H9 (cell line): ENCODE results near the gene GPR82. TPM values are rescaled to one million over a fixed set of nuclear protein-coding genes. Genes with fewer than 3 reads are reported as not detected.

Experiments used
- DNase-seq: peaks from one replicate; pipeline ENCODE4 v3.0.0-alpha.2; 2017
- H2AFZ ChIP-seq: one replicate; pipeline ENCODE4 v1.6.1; 2013; ENCODE audit warnings: mild to moderate bottlenecking, low read length, control low read depth, moderate library complexity
- H2AK5ac ChIP-seq: 2 replicates; pipeline ENCODE4 v1.6.1; 2013; ENCODE audit warnings: low read length, control low read depth, mixed read lengths; ENCODE audit not compliant: insufficient read length
- H2BK120ac ChIP-seq: one replicate; pipeline ENCODE4 v1.6.1; 2013; ENCODE audit warnings: low read depth, mild to moderate bottlenecking, low read length, control low read depth, inconsistent platforms; ENCODE audit not compliant: poor library complexity, severe bottlenecking
- H2BK12ac ChIP-seq: 2 replicates; pipeline ENCODE4 v1.6.1; 2013; ENCODE audit warnings: low read length, control low read depth, mixed read lengths, low read depth; ENCODE audit not compliant: insufficient read length
- H2BK15ac ChIP-seq: 2 replicates; pipeline ENCODE4 v1.6.1; 2013; ENCODE audit warnings: low read depth, low read length, control low read depth
- H2BK20ac ChIP-seq: one replicate; pipeline ENCODE4 v1.6.1; 2013; ENCODE audit warnings: low read depth, mild to moderate bottlenecking, low read length, control low read depth, inconsistent platforms; ENCODE audit not compliant: poor library complexity, severe bottlenecking
- H2BK5ac ChIP-seq: 2 replicates; pipeline ENCODE4 v1.6.1; 2013; ENCODE audit warnings: low read length, control low read depth, mixed read lengths; ENCODE audit not compliant: insufficient read length
- H3K14ac ChIP-seq: 2 replicates; pipeline ENCODE4 v1.6.1; 2013; ENCODE audit warnings: low read length, control low read depth; ENCODE audit not compliant: insufficient read depth
- H3K18ac ChIP-seq: 2 replicates; pipeline ENCODE4 v1.6.1; 2013; ENCODE audit warnings: low read depth, mild to moderate bottlenecking, mixed read lengths, low read length, control low read depth; ENCODE audit not compliant: insufficient read length
- H3K23ac ChIP-seq: 2 replicates; pipeline ENCODE4 v1.6.1; 2013; ENCODE audit warnings: low read length, control low read depth, mixed read lengths, low read depth; ENCODE audit not compliant: insufficient read length
- H3K23me2 ChIP-seq: 2 replicates; pipeline ENCODE4 v1.6.1; 2013; ENCODE audit warnings: low read depth, mild to moderate bottlenecking, mixed read lengths, low read length, control low read depth; ENCODE audit not compliant: insufficient read length, poor library complexity, severe bottlenecking
- H3K27ac ChIP-seq: 2 replicates; pipeline ENCODE4 v1.5.1; 2013; ENCODE audit warnings: low read length, control low read depth, mixed read lengths, low read depth; ENCODE audit not compliant: insufficient read length
- H3K27me3 ChIP-seq: 2 replicates; pipeline ENCODE4 v1.6.1; 2013; ENCODE audit warnings: low read length, control low read depth, inconsistent platforms; ENCODE audit not compliant: insufficient read depth
- H3K4ac ChIP-seq: 2 replicates; pipeline ENCODE4 v1.6.1; 2013; ENCODE audit warnings: low read depth, mild to moderate bottlenecking, control low read depth, inconsistent platforms, low read length, moderate library complexity
- H3K4me1 ChIP-seq: 2 replicates; pipeline ENCODE4 v1.6.1; 2013; ENCODE audit warnings: low read length, control low read depth, inconsistent platforms; ENCODE audit not compliant: insufficient read depth
- H3K4me2 ChIP-seq: 2 replicates; pipeline ENCODE4 v1.6.1; 2013; ENCODE audit warnings: low read length, control low read depth, mixed read lengths; ENCODE audit not compliant: insufficient read length, insufficient read depth
- H3K56ac ChIP-seq: 2 replicates; pipeline ENCODE4 v1.6.1; 2013; ENCODE audit warnings: low read depth, mild to moderate bottlenecking, mixed read lengths, low read length, control low read depth; ENCODE audit not compliant: insufficient read length
- H3K79me1 ChIP-seq: 2 replicates; pipeline ENCODE4 v1.6.1; 2013; ENCODE audit warnings: low read depth, mild to moderate bottlenecking, moderate library complexity, low read length, control low read depth, inconsistent platforms; ENCODE audit not compliant: insufficient read depth, poor library complexity, severe bottlenecking
- H3K79me2 ChIP-seq: 2 replicates; pipeline ENCODE4 v1.6.1; 2013; ENCODE audit warnings: low read length, control low read depth, inconsistent platforms; ENCODE audit not compliant: insufficient read depth
- H3K9ac ChIP-seq: 2 replicates; pipeline ENCODE4 v1.6.1; 2013; ENCODE audit warnings: low read length, control low read depth, mixed read lengths; ENCODE audit not compliant: insufficient read length; ENCODE audit errors: extremely low read depth
- H3K9me3 ChIP-seq: one replicate; pipeline ENCODE4 v1.6.1; 2013; ENCODE audit warnings: low read depth, low read length, inconsistent platforms; ENCODE audit not compliant: control insufficient read depth
- H3T11ph ChIP-seq: one replicate; pipeline ENCODE4 v1.6.1; 2013; ENCODE audit warnings: mild to moderate bottlenecking, low read length, control low read depth, inconsistent platforms
- H4K20me1 ChIP-seq: one replicate; pipeline ENCODE4 v1.6.1; 2013; ENCODE audit not compliant: control insufficient read depth, insufficient read length, insufficient read depth
- H4K5ac ChIP-seq: 2 replicates; pipeline ENCODE4 v1.6.1; 2013; ENCODE audit warnings: low read depth, mild to moderate bottlenecking, mixed read lengths, low read length, control low read depth; ENCODE audit not compliant: insufficient read length
- H4K8ac ChIP-seq: replicated peaks from 2 replicates; pipeline ENCODE4 v1.6.1; 2013; ENCODE audit warnings: low read length, control low read depth, mixed read lengths, low read depth; ENCODE audit not compliant: insufficient read length
- H4K91ac ChIP-seq: 2 replicates; pipeline ENCODE4 v1.6.1; 2013; ENCODE audit warnings: low read depth, mild to moderate bottlenecking, moderate library complexity, mixed read lengths, low read length, control low read depth; ENCODE audit not compliant: insufficient read length
- H3K27ac Mint-ChIP-seq, 3 experiments: 2 replicates in 2 of 3; 3 replicates in 1 of 3; pipeline ENCODE4 v1.8.0; 2020 to 2021; ENCODE audit warnings: mixed read lengths in 3 of 3, mild to moderate bottlenecking in 1 of 3, moderate library complexity in 1 of 3
- H3K27me3 Mint-ChIP-seq: 2 replicates; pipeline ENCODE4 v1.8.0; 2021; ENCODE audit warnings: low read depth, mild to moderate bottlenecking, moderate library complexity, mixed read lengths
- H3K36me3 Mint-ChIP-seq, 3 experiments: 2 replicates in 2 of 3; 3 replicates in 1 of 3; pipeline ENCODE4 v1.8.0; 2020 to 2021; ENCODE audit warnings: low read depth in 3 of 3, mixed read lengths in 3 of 3; ENCODE audit not compliant: insufficient read depth in 1 of 3
- H3K4me1 Mint-ChIP-seq, 2 experiments: 2 replicates each; pipeline ENCODE4 v1.8.0; 2020; ENCODE audit warnings: mixed read lengths in 2 of 2
- H3K4me3 Mint-ChIP-seq, 2 experiments: 2 replicates in 1 of 2; 3 replicates in 1 of 2; pipeline ENCODE4 v1.8.0; 2020 to 2021; ENCODE audit warnings: mild to moderate bottlenecking in 2 of 2, mixed read lengths in 2 of 2, moderate library complexity in 1 of 2
- H3K9me3 Mint-ChIP-seq, 2 experiments: 2 replicates in 1 of 2; 3 replicates in 1 of 2; pipeline ENCODE4 v1.8.0; 2020; ENCODE audit warnings: mild to moderate bottlenecking in 2 of 2, mixed read lengths in 2 of 2, moderate library complexity in 1 of 2
- CTCF ChIP-seq: fragments of 200-600 bp; sonication (generic); conservative IDR thresholded peaks from 3 replicates; pipeline ENCODE4 v1.8.0; 2021; ENCODE audit warnings: antibody characterized with exemption, mild to moderate bottlenecking
- WGBS: extraction: QIAGEN DNeasy Blood & Tissue Kit; methylation state at CpG from one replicate; pipeline ENCODE4 v1.1.7; 2013; ENCODE audit warnings: missing lambda C conversion rate, low lambda C conversion rate, mixed read lengths; ENCODE audit not compliant: insufficient read length; ENCODE audit errors: extremely low coverage; 5-methylcytosine and 5-hydroxymethylcytosine counted together
- total RNA-seq: library from RNA; stranded (reverse); gene quantifications from 2 replicates; pipeline ENCODE4 v1.2.1, GENCODE V29; 2021

GPR82 gene
- total RNA-seq, 1 experiment from 2014 or later: not detected

- H3T11ph ChIP-seq: no peak overlapping the region
- no peak overlapping the region for H3K18ac ChIP-seq
- H4K91ac ChIP-seq: no peak overlapping the region
- H2BK12ac ChIP-seq: no peak overlapping the region
- H3K9me3 Mint-ChIP-seq: peaks cover 52 to 56% of the 10 kb centered on the region in 2 experiments
- H3K27ac ChIP-seq: no peak overlapping the region
- H4K8ac ChIP-seq: no peak overlapping the region
- no peak overlapping the region for H2BK20ac ChIP-seq
- H2BK5ac ChIP-seq: no peak overlapping the region
- H3K4me3 Mint-ChIP-seq: no peak overlapping the region
- H2BK120ac ChIP-seq: no peak overlapping the region
- DNase-seq: no peak
- H3K79me2 ChIP-seq: no peaks in the 10 kb centered on the region
- H4K20me1 ChIP-seq: no peaks in the 10 kb centered on the region
- no CpG with 5 or more reads among the region's 3 CpGs for WGBS
- no peak overlapping the region for H2AFZ ChIP-seq
- peaks cover 0 to 7% (median 4%) of the 10 kb centered on the region in 3 experiments; a peak in 4 of 7 replicates for H3K36me3 Mint-ChIP-seq
- H4K5ac ChIP-seq: no peak overlapping the region
- H3K56ac ChIP-seq: no peak overlapping the region
- H3K27me3 Mint-ChIP-seq: no peaks in the 10 kb centered on the region
- H2BK15ac ChIP-seq: no peak overlapping the region
- TF ChIP-seq CTCF: no peak
- H3K79me1 ChIP-seq: no peaks in the 10 kb centered on the region
- H3K4me2 ChIP-seq: no peak overlapping the region
- no peak overlapping the region for H2AK5ac ChIP-seq
- H3K27me3 ChIP-seq: no peaks in the 10 kb centered on the region
- no peaks in the 10 kb centered on the region for H3K4me1 ChIP-seq
- H3K27ac Mint-ChIP-seq: no peak overlapping the region
- no peak overlapping the region for H3K4ac ChIP-seq
- no peaks in the 10 kb centered on the region for H3K23me2 ChIP-seq
- H3K9me3 ChIP-seq: no peaks in the 10 kb centered on the region
- H3K9ac ChIP-seq: no peak overlapping the region
- H3K23ac ChIP-seq: no peak overlapping the region
- H3K14ac ChIP-seq: no peak overlapping the region
- no peaks in the 10 kb centered on the region for H3K4me1 Mint-ChIP-seq
These were observed 39.8 kb upstream of the GPR82 start for GRCh38 chrX:41684138-41684537.
